Activated B cell treated with CpG ODN at 0.5 μM for 24 hours (primary cell): ENCODE results near the gene GFPT1. TPM values are rescaled to one million over a fixed set of nuclear protein-coding genes. Genes with fewer than 3 reads are reported as not detected.

Source experiments
- ATAC-seq: fragments of 200-7000 bp; cut with Tn5 transposase; one replicate; pipeline ENCODE4 v1.10.0; 2021; ENCODE audit warnings: low read depth, mild to moderate bottlenecking, moderate library complexity
- CTCF ChIA-PET: fragments of 350-600 bp; sonication (Branson Sonifier 250); formaldehyde crosslinking; loops from one replicate; lab custom pipeline; 2021; ENCODE audit warnings: antibody characterized with exemption; lab: Charles Lee
- POLR2A ChIA-PET: fragments of 350-600 bp; sonication (Branson Sonifier 250); formaldehyde crosslinking; loops from one replicate; lab custom pipeline; 2021; ENCODE audit warnings: antibody characterized with exemption; lab: Charles Lee
- DNase-seq: peaks from one replicate; pipeline ENCODE4 v3.0.0; 2022
- H3K27ac Mint-ChIP-seq: one replicate; pipeline ENCODE4 v1.8.0; 2020; ENCODE audit warnings: mixed read lengths
- H3K27me3 Mint-ChIP-seq: one replicate; pipeline ENCODE4 v1.8.0; 2021; ENCODE audit warnings: mixed read lengths
- H3K36me3 Mint-ChIP-seq: one replicate; pipeline ENCODE4 v1.8.0; 2021; ENCODE audit warnings: low read depth, mixed read lengths
- H3K4me1 Mint-ChIP-seq: one replicate; pipeline ENCODE4 v1.8.0; 2021; ENCODE audit warnings: mixed read lengths
- H3K4me3 Mint-ChIP-seq: one replicate; pipeline ENCODE4 v1.8.0; 2020; ENCODE audit warnings: mild to moderate bottlenecking, mixed read lengths
- H3K9me3 Mint-ChIP-seq: one replicate; pipeline ENCODE4 v1.8.0; 2020; ENCODE audit warnings: mixed read lengths
- intact Hi-C: fragments of 100-400 bp; cut with micrococcal nuclease; formaldehyde crosslinking; loops from one replicate; pipeline ENCODE4 v1.15.1; 2024
- total RNA-seq: library from RNA; stranded (reverse); gene quantifications from 2 replicates; pipeline ENCODE4 v1.2.3, GENCODE V29; 2022
- TF ChIP-seq, protein P1 (sequence below): fragments of 200-600 bp; IDR thresholded peaks from one replicate; pipeline ENCODE4 v1.8.0; 2022; ENCODE audit warnings: antibody characterized with exemption, mild to moderate bottlenecking

GFPT1 gene
- total RNA-seq, 1 donor from 2014 or later = 14.9 TPM

DNA sequence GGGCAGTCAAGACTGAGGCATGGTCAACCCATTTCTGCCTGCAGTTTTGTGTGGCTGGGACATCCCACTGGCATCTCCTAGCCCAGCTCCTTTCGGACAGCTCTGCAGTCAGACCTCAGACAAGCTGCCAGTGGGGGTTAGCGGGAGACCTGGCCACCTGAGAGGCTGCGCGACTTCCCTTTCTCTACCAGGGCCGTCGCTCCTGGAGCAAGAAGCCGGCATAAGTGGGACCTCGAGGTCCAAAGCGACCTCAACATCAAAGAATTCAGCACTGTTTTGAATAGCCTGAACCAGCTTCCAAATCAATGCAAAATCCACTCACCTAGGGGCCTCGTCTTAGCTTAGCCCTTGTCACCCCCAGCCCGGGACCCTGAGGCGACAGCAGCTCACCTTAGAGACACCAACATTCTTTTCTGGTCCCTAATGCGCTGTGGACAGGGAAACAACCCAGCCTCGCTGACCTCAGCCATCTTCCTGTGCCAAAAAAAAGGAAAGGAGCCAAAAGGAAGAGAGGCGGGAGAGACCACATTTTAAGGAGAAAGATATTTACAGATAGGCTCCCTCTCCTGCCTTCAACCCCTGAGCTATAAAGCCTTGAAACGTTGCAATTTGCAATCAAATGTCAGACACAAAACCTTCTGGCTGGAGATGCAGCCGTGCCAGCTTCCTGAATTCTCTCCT is 81.2 kb downstream of the GFPT1 start:
- no peak for DNase-seq
- intact Hi-C loops = no loop called here
- H3K27me3 Mint-ChIP-seq = peaks cover 28% of the 10 kb centered on the region
- peak overlapping the region; percentile 81 for H3K4me3 Mint-ChIP-seq
- ATAC-seq = no peak
- no peaks in the 10 kb centered on the region for H3K9me3 Mint-ChIP-seq
- POLR2A ChIA-PET = no interaction called here
- TF ChIP-seq, protein P1, sequence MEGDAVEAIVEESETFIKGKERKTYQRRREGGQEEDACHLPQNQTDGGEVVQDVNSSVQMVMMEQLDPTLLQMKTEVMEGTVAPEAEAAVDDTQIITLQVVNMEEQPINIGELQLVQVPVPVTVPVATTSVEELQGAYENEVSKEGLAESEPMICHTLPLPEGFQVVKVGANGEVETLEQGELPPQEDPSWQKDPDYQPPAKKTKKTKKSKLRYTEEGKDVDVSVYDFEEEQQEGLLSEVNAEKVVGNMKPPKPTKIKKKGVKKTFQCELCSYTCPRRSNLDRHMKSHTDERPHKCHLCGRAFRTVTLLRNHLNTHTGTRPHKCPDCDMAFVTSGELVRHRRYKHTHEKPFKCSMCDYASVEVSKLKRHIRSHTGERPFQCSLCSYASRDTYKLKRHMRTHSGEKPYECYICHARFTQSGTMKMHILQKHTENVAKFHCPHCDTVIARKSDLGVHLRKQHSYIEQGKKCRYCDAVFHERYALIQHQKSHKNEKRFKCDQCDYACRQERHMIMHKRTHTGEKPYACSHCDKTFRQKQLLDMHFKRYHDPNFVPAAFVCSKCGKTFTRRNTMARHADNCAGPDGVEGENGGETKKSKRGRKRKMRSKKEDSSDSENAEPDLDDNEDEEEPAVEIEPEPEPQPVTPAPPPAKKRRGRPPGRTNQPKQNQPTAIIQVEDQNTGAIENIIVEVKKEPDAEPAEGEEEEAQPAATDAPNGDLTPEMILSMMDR = no peak
- CTCF ChIA-PET = interaction anchor here (0.8 to 2.4 kb wide), 4 partner anchors 11 to 842 kb away, joined by 3 to 11 read pairs (median 5); no protein-coding TSS in a partner anchor
- H3K27ac Mint-ChIP-seq = no peak overlapping the region
- no peaks in the 10 kb centered on the region for H3K36me3 Mint-ChIP-seq
- H3K4me1 Mint-ChIP-seq = peaks cover 33% of the 10 kb centered on the region

DNA sequence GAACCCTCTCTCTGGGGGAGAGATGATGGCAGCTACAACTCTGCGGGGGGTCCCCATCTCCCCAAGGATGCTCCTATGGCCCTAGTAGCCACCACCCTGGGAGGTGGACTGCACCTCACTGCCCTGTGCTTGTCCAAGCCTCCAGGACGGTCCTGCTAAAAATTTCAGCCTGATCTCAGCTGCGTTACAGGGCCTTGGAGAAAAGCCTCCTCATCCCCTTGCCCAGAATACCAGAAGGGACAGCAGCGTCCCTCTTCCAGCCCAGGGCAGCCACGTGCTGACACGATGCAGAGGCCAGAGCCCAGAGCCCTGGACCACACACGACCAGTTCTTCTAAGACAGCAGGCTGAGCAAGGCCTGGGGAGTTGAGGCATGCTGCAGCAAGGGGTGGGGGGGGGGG is 81.9 kb downstream of the GFPT1 start:
- Mint-ChIP-seq H3K4me3 (no peak overlapping the region), H3K4me1 (peaks cover 33% of the 10 kb centered on the region), H3K27me3 (peaks cover 31% of the 10 kb centered on the region), H3K36me3 (no peaks in the 10 kb centered on the region), H3K27ac (no peak overlapping the region), H3K9me3 (no peaks in the 10 kb centered on the region)
- ATAC-seq (no peak), DNase-seq (no peak)
- POLR2A ChIA-PET = interaction anchor here (0.5 kb wide), 1 partner anchor 564 kb away, joined by 8 read pairs; no protein-coding TSS in a partner anchor
- CTCF ChIA-PET = interaction anchor here (1.3 to 2.4 kb wide), 2 partner anchors 11 to 842 kb away, joined by 5 to 11 read pairs; no protein-coding TSS in a partner anchor
- intact Hi-C loops = no loop called here
- TF ChIP-seq, protein P1 = no peak

DNA sequence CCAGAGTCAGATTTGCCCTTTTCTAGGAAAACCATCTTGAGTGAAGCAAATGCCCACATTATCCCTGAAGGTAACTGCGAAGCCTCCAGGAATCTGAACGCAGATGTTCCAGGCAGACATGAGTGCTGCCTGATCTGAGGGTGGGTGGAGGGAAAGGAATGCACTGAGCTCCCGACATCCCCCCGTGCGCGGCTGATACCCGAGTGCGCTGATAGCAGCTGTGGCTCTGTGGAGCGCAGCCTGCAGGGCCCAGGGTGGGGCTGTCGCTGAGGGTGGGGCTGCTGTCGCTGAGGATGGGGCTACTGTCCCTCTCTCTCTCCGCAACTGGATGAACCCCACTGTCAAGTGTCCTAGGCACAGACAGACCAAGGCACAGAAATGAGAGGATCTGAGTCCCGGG is 82.4 kb downstream of the GFPT1 start:
- Mint-ChIP-seq H3K27me3 (peaks cover 31% of the 10 kb centered on the region), H3K36me3 (no peaks in the 10 kb centered on the region), H3K9me3 (no peaks in the 10 kb centered on the region), H3K4me1 (peaks cover 29% of the 10 kb centered on the region), H3K27ac (no peak overlapping the region), H3K4me3 (no peak overlapping the region)
- ChIA-PET CTCF (no interaction called here), POLR2A (no interaction called here)
- intact Hi-C loops = no loop called here
- DNase-seq = no peak
- TF ChIP-seq, protein P1 = no peak
- ATAC-seq = no peak

DNA sequence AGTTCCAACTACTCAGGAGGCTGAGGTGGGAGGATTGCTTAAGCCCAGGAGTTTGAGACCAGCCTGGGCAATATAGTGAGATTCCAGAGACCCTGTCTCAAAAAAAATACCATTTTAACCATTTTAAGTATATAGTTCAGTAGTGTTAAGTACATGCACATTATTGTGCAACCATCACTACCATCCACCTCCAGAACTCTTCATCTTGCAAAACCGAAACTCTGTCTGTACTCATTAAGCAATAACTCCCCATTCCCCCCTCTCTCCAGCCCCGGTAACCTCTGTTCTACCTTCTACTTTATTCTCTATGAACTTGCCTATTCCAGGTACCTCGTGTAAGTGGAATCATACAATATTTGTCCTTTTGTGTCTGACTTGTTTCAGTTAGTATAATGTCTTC is 86.4 kb downstream of the GFPT1 start:
- Mint-ChIP-seq H3K4me1 (no peaks in the 10 kb centered on the region), H3K36me3 (no peaks in the 10 kb centered on the region), H3K9me3 (no peaks in the 10 kb centered on the region), H3K27ac (no peak overlapping the region), H3K4me3 (no peak overlapping the region), H3K27me3 (peaks cover 27% of the 10 kb centered on the region)
- no peak for ATAC-seq
- POLR2A ChIA-PET = no interaction called here
- no peak for DNase-seq
- TF ChIP-seq, protein P1 = no peak
- intact Hi-C loops = no loop called here
- CTCF ChIA-PET = no interaction called here

DNA sequence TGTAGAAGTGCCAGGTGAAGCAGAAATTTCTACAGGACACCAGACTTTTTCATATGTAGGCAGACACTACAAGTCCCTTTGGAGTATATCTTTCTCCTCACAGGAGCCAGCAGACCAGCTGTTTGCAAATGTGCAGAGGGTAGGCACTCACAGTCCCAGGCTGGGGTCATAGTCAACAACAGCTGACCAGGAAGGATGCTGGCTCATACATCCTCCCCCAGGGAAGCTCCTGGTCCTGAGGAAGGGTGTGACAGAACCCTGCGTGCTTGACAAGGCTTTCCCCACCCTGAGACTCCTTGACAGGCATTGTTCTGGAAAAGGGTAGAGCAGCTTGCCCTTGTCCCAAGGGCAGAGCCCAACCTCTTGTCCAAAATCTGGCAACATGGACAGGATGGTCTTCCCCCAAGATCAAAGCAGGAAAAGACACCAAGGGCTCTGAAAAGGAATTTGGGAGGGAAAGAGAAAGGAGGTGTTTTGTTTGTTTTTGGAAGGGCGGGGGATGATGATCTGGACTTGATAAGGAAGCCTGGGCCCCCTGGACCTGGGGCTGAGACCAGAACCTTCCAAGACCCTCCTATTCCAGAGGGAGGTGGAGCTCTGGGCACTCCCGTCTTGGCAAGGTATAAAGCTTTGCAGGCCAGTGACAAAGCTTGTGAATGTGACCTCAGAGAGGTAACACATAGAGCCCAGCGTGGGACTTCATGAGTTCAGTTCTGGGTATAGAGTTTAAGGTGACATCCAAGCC is 87.1 kb downstream of the GFPT1 start:
- intact Hi-C loops = no loop called here
- ATAC-seq = no peak

More for the DNA sequence above, 87.1 kb downstream of the GFPT1 start:
- TF ChIP-seq, protein P1 = no peak
- CTCF ChIA-PET = no interaction called here
- POLR2A ChIA-PET = interaction anchor here (0.6 kb wide), 1 partner anchor 582 kb away, joined by 3 read pairs; no protein-coding TSS in a partner anchor
- H3K36me3 Mint-ChIP-seq = no peaks in the 10 kb centered on the region
- peaks cover 24% of the 10 kb centered on the region for H3K27me3 Mint-ChIP-seq
- no peak overlapping the region for H3K27ac Mint-ChIP-seq
- H3K4me1 Mint-ChIP-seq = no peaks in the 10 kb centered on the region
- no peaks in the 10 kb centered on the region for H3K9me3 Mint-ChIP-seq
- H3K4me3 Mint-ChIP-seq = no peak overlapping the region
- no peak for DNase-seq
